Melanocyte of skin (primary cell): ENCODE data around the gene CXCL14. TPM values are rescaled to one million over a fixed set of nuclear protein-coding genes. Genes with fewer than 3 reads are reported as not detected.

Experiments
- total RNA-seq, 2 donors: library from RNA; depleted of rRNA; stranded (reverse); fragments of >200 nt; gene quantifications; 2 replicates each; pipeline ENCODE4 v1.2.3, GENCODE V29; 2012

Gene CXCL14
- total RNA-seq: not detected

GRCh38 chr5:135578685-135579341 is at the start of gene CXCL14:
CXCL14 (minus strand) TSS chr5:135578991; CDS start chr5:135578778, 213 bp downstream.

DNA sequence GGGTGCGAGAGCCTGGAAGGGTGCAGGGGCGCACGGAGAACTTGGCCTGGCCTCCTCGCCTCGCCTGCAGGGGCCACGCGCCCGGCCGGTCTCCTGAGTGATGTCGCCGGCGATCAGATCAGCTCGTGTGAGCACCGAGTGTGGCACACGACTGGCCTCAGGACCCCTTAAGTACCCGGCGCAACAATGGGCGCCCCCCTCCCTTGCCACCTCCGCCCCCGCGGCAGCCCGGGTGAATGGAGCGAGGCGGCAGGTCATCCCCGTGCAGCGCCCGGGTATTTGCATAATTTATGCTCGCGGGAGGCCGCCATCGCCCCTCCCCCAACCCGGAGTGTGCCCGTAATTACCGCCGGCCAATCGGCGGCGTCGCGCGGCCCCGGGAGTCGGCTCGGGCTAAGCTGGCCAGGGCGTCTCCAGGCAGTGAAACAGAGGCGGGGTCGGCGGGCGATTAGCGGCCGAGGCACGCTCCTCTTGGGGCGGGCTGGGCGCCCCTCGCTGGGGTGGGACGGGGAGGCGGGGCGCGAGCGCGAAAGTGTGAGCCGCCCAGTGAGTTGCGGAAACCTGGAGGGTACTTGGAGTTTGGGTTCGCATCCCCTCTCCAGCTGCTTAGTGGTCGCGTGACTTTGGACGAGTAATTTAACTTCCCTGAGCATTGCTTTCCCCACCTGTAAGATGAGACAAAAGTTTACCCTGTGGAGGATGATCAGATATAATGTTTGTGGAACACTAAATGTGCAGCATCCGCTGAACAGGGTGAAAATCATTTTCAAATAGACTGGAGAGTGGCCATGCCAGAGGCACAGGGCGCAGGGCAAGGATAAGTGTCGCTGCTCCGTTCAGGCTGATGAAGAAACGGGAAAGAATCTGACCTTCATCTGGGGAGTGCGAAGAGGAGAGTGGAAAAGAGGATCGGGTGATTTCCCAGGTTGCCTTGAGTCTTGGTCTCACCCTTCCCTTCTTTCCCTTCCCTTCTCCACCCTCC is 42.7 kb downstream of the CXCL14 start, which contains the start of gene NEUROG1:
TSS of gene NEUROG1 (minus strand) at position 145 of the 982 bp plus-strand sequence. CDS start 274 bp downstream, outside the sequence.

Other genes with a start within 250 kb of the CXCL14 start
- gene MACROH2A1, start 179.8 kb downstream of the CXCL14 start, total RNA-seq: 100 to 1,000 TPM; 119 to 181 TPM
- not detected for gene DCANP1, start 131.6 kb downstream of the CXCL14 start, total RNA-seq
- gene TIFAB, start 126.6 kb downstream of the CXCL14 start, total RNA-seq: not detected
- not detected for gene NEUROG1, start 43.0 kb downstream of the CXCL14 start, total RNA-seq